Activated naive CD4-positive, alpha-beta T cell treated with anti-CD3 and anti-CD28 coated beads, Interleukin-2, amount 50 U/mL, for 16 hours (primary cell): Measurements from ENCODE around the gene PALD1.
A peak's percentile ranks its signal among the peaks of the same experiment; 100 is the strongest.
"Not testable (repeated sequence)": the region's sequence is repeated elsewhere in the genome, so short reads cannot be mapped to it uniquely, and the experiment has no call there.

Experiments used
- DNase-seq: peaks from one replicate; pipeline ENCODE4 v3.0.0-alpha.2; 2020

PALD1 gene

DNA sequence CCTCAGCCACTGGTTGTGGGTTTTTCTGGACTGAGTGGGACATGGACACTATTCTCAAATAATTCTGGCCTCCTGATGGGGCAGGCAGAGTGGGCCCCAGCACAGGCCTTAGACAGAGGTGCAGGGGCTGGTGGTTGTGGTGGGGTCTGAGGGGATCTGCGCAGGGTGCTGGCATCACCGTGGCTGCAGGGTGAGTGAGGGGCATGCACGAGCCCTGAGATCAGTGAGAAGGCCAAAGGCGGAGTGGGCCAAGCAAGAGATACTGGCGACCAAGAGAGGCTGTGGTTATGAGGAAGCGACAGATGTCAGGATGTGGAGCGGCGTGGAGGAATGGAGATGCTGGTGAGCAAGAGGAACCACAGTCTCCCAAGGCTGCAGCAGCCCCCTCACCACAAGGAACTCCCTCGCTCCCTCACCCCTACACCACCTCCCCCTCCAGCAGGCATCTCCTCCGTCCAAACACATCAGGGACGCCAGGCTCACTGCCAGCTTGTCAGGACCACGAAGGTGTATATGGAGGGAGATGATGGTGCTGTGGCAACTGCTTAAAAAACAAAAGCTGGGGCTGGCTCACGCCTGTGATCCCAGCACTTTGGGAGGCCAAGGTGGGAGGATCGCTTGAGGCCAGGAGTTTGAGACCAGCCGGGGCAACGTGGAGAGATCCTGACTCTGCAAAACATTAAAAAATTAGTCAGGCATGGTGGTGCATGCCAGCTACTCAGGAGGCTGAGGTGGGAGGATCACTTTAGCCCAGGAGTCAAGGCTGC lies 114.4 kb downstream of the PALD1 start:
- DNase-seq, result no peak

GRCh38 chr10:70593513-70593890 lies 114.9 kb downstream of the PALD1 start:
- no peak for DNase-seq

DNA sequence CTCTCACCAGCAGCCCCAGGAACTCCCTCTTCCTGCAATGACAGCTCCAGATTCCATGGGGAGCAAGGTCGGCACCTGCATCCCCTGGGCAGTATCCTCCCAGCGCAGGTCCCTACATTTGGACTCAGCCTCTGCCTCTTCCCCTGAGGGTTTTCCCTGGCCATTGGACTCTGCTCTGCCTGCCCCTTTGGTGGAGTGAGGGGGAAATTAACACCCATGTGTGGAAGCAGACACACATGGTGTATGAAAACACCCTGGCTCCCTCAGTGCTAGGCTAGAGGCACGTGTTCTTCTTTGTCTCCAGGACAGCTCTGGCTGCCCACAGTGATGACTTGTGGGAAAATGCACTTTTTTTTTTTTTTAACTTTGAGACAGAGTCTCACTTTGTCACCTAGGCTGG lies 115.6 kb downstream of the PALD1 start:
- no peak for DNase-seq

DNA sequence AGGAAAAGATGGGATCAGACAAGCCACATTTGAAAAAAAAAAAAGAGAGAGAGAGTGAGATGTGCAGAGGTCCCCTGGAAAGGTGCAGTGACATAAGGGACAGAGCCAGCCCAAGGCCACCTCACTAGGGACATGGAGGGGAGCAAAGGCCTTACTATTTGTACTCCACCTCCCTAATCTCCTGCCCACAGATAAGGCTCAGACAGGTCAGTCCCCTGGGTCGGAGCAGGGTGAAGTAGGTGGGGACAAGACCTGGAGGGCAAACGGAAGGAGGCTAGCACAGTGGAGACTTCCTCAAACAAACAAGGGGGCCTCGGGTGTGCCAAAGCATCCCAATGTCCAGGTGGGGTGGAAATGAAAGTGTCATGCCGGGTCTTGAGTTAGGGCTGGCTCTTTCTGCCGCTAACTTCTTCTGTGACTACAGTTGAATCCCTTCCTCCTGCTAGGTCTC lies 117.0 kb downstream of the PALD1 start:
- no peak for DNase-seq

DNA sequence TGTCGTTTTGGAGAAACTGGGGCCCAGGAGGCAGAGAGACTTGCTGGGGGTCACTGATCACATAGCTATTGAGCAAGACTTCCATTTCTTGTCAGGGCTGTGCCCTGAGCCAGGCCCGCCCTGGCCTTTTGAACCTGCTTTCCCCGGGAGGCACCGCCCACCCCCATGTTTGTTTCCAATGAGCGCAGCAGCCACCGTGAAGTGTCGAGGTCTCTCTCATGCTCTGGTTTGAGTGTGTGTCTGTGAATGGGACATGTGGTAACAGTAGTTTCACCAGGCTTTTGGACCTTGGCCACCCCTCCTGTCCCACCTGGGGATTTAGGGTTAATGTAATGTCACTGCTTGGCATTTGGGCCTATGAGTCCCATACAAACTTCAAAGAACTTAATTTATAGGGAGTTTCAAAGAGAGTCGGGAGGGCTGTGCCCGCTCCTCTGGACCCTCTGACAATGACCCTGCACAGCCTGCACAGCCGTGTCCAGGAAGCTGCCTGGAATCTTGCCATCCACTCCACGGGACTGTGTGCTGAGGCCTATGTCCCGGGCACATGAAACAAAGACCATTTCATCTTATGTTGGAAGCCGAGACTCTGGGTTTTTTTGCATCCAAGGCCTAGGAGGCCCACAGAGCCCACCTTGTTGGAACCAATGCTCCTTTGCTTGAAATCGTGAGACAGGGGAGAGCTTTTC lies 117.7 kb downstream of the PALD1 start:
- no peak for DNase-seq

GRCh38 chr10:70596860-70597809 lies 118.6 kb downstream of the PALD1 start:
- DNase-seq, result no peak

DNA sequence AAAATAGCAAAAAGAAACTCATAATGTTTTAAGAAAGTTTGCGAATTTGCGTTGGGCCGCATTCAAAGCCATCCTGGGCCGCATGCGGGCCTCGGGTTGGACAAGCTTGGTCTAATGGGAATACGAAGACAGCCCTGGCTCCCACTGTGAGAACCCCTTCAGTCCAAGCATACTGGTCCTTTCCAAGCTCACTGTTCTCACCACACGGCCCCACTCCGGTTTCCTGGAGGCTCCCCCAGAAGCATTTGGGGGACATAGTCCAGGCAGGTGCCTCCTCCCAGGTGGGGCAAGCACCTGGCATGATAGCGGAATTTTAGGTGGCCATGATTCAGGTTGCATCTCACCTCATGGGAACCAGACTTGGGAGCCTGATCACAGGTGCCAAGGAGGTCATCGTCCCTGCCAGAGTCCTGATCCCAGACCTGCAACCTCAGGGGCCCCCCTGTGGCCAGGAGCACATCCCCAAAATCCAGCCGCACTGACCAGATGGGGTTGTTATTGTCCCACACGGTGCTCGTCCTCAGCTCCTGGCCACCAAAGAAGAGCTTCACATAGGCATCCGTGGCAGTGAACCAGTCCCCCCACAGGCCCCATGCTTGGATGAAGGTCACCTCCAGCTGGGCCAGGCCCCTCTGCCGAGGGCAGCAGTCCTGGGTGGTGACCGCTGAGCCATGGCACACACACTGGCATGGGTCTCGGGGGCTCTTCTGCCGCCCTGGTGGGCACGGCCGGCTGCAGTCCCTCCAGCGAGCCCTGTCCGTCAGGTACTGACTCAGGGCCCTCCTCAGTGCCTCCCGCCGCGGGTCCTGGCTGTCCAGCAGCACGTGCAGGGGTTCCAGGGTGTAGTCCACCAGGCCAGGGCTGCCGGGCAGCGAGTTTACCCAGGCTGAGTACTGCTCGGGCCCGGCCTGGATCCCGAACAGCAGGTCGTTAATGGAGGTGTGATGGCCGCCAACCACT lies 119.6 kb downstream of the PALD1 start:
- no peak for DNase-seq

GRCh38 chr10:70598857-70599295 lies 120.3 kb downstream of the PALD1 start:
- no peak for DNase-seq

GRCh38 chr10:70599319-70599718 lies 120.8 kb downstream of the PALD1 start:
- no peak for DNase-seq

GRCh38 chr10:70599791-70600190 lies 121.2 kb downstream of the PALD1 start:
- no peak for DNase-seq

GRCh38 chr10:70600512-70601395 lies 122.2 kb downstream of the PALD1 start:
- DNase-seq, result no peak

GRCh38 chr10:70601746-70602145 lies 123.2 kb downstream of the PALD1 start:
- no peak for DNase-seq

DNA sequence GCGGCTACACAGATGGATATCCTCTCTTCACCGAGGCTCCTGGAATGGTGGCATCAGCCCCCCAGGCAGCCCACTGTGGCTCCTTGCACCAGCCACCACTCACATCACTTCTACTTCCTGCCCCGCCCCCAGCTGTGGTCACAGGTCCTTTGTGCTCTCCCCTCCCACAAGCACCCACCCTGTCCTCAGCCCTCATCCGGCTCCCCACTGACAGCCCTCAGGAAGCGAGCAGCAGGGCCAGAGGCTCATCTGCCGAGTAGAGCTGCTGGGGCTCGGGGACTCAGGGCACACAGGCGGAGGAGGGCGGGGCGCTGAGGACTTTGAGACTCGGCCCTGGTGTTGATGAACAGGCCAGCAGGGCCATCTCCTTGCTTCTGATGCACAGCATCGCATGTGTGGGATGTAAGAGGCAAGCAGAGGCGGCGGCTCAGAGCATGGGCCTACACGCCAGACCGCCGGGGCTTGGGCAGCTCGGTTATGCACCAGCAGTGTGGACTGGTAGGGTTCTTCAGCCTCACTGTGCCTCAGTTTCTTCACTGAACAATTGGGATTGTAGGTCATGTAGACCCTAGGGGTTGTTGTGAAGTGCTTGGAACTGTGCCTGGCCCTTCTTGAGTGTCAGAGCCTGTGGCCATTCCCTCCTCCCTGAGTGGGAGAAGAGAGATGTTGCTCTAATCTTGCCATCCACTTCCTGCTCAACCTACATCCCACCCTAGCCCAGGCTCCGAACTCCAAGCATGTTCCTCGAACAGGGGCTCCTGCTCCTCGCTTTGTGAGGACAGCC lies 124.3 kb downstream of the PALD1 start, which contains the start of gene PRF1:
PRF1 (minus strand) TSS at position 77 of the 784 bp plus-strand sequence. CDS start 1,839 bp downstream, outside the sequence.
- peak; percentile 65 for DNase-seq

DNA sequence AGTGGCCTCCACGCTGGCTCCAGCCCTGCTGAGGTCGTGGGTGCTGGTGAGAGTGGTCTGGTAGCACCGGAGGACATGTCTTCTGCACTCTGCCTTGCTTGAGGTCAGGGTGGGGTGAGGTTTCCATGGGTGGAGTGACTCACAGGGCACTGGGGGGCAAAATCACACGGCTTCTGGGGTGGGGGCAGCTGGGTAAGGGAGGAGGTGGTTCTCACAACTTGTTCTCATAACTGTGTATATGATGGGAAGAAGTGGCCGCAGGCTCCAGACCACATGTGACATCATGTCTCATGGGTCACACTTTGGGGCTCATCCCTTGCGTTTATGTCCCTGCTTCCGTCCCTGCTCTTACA lies 124.9 kb downstream of the PALD1 start:
- DNase-seq, result no peak

DNA sequence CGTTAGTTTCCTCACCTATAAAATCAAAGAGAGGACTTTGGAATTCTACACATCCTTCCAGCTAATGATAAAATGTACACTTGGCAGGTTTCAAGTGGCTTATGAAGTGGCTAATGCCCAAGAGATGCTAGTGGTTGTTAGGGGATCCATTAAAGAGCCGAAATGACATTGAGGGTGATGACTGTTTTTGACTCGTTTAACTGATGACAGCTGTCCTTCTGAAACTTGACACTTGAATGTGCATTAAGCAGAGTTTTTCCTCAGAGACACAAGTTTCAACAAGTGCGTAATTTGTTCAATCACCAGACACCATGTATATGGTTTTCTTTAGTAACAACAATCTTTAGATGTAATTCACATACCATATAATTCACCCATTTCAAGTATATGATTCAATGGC lies 125.5 kb downstream of the PALD1 start:
- DNase-seq, result no peak

DNA sequence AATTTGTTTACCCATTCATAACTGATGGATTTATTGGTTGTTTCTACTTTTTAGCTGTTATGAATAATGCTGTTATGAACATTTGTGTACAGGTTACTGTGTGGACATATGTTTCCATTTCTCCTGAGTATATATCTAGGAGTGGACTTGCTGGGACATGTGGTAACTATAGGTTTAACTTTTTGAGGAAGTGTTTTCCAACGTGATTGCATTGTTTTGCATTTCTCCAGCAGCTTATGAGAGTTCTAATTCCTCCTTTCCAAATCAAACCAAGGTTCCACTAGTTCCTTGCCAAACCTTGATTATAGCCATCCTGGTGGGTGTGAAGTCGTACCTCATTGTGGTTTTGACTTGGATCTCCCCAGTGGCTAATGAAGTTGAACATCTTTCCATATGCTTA lies 126.6 kb downstream of the PALD1 start:
- DNase-seq, result no peak

DNA sequence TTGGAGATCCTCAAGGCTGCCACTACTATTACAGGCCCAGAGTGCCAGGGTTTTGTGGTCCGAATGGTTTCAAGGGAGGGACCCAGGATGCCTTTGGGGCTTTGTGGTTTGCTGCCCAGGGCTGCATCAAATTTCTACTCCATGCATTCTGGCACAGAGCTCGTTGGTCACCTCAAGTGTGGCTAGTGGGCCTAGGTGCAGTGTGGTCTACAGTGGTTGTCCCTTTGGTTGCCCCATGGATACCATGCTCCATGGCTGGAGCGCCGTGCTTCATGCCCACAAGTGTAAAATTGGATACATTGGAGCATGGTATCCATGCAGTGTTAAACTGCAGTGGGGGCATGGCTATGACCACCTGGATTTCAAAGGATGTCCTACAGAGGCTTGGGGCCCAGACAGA lies 129.4 kb downstream of the PALD1 start:
- DNase-seq, result no peak

DNA sequence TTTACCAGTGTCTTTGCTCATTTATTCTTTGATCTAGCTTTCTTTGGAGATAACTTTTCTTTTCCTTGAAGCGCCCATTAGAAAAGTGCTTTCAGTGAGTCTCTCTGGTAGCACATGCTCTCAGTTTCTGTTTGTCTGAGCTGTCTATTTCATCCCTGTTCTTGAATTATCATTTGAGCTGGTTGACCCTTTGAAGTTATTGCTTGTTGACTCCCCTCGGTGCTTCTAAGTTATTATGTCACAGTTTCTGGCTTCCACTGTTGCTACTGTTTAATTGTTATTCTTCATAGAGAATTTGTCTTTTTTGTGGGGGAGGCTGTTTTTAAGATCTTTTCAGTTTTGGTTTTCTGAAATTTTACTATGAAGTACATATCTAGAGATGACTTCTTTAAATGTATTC lies 135.4 kb downstream of the PALD1 start:
- DNase-seq, result no peak

- DNase-seq, result not testable (repeated sequence)
Observed at GRCh38 chr10:70614364-70614763, 135.8 kb downstream of the PALD1 start.

- DNase-seq, result no peak
Observed at GRCh38 chr10:70615211-70615610, 136.6 kb downstream of the PALD1 start.
